ENCODE results near the gene TMCC2.
"Not testable (repeated sequence)": the region's sequence is repeated elsewhere in the genome, so short reads cannot be mapped to it uniquely, and the experiment has no call there.

The TMCC2 gene

DNA sequence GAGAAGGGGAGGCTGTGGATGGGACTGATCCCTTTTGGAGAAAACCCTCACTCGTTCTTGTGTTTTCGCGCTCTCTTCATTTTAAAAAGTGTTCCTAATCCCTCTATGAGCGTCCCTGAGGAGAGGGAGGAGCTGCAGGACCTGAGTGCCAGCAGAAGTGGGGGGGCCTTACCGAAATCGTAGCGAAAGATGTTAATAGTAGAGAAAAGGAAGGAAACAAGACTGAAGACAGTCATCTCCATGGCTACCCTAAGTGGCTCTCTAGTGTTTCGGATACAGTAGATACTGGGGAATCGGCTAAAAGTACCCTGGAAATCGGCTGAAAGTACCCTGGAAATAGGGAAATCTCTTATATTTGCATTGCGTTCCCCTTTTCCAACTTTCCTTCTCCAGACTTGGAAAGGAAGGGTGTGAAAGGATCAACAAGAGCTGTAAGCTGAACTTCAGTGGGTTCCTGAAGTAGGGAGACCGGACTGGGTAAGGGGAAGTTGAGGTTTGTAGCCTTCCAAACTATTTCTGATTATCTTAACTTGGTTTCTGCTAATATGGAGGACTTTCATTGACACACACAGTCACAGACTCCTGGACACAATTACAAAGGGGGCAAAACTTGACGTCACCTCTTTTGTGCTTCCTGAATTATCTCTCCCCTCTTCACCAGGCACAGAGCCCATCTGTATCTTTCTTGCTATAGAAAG is 15.8 kb upstream of the TMCC2 start:
- no peak for DNase-seq (ENCODE audit: low read depth in 2 of 2)

DNA sequence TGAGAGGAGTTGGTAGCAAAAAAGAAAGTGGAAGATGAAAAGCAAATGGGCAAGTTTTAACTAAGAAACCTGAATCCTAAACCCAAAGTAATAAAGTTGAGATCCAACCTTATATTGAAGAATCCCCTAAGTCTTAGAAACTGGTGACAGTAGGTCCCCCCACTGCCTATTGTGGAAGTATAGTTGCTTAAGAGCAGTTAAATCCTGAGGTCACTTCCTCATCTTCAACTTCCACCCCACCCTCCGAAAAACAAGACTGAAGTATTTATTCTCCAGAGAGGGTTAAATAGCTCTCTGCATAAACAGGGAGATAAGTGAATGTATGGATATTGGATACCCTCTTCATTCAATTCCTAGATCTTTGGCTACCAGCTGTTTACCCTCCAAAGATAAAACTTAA is 13.0 kb upstream of the TMCC2 start:
- no peak for DNase-seq (ENCODE audit: low read depth in 2 of 2)

DNA sequence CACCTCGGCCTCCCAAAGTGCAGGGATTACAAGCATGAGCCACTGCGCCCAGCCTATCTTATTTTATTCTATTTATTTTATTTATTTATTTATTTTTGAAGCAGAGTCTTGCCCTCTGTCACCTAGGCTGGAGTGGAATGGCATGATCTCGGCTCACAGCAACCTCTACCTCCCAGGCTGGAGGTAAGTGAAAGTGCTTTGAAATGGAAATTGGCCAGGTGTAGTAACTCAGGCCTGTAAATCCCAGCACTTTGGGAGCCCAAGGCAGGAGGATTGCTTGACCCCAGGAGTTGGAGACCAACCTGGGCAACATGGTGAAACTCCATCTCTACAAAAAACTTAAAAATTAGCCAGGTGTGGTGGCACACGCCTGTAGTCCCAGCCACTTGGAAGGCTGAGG is 11.2 kb upstream of the TMCC2 start:
- no peak for DNase-seq (ENCODE audit: low read depth in 2 of 2)

DNA sequence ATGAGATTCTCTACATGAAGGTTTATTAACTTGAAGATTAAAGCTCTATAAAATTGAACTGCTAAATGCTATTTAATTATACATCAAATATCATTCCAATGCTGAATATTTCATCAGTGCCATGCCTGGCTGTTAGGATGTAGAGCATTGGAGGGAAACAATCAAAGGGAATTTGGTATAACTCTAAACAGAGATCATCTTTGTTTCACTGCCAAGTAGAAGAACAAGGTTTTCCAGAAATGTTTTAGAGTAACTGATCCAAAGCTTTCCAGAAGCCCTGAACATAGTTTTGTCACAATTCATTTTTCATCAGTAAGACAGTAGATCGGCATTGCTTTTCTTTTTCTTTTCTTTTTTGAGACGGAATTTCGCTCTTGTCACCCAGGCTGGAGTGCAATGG is 10.3 kb upstream of the TMCC2 start:
- no peak for DNase-seq (ENCODE audit: low read depth in 2 of 2)

DNA sequence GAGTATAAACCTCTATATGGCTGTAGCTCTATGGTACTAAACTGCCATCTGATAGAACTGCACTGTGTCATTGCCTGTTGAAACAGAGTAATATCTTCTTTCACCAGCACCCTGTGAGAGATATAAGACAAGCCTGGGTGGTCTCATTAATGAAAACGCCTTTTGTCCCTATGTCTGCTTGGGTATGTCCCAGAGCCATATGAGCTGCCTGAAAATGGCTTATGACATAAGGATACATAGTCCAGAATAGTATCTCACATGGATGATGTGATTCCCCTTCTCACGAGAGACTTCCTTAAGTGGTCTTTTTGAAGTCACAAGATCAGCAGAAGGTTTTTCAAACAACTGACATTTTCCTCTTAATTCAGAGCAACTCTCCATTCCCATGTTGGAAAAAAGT is 7.3 kb upstream of the TMCC2 start:
- DNase-seq (ENCODE audit: low read depth in 2 of 2): no peak

DNA sequence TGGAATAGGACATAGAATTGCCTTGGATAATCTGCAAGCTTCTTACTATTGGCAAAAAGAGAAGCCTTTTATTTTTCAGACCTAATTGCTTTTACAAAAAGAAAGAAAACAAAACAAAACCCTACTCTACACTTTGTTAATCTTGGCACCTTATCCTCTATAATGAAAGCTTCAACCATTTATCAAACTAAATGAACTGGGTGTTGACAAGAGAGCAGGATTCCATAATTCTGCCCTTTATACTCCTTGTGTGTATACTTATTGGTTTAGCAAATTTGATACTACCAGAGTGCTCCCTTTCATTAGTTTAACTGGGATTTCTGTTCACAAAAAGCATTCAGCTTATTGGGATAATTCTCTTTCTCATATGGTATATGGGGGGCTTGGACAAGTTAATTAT is 3.0 kb upstream of the TMCC2 start:
- DNase-seq (ENCODE audit: low read depth in 2 of 2): no peak

DNA sequence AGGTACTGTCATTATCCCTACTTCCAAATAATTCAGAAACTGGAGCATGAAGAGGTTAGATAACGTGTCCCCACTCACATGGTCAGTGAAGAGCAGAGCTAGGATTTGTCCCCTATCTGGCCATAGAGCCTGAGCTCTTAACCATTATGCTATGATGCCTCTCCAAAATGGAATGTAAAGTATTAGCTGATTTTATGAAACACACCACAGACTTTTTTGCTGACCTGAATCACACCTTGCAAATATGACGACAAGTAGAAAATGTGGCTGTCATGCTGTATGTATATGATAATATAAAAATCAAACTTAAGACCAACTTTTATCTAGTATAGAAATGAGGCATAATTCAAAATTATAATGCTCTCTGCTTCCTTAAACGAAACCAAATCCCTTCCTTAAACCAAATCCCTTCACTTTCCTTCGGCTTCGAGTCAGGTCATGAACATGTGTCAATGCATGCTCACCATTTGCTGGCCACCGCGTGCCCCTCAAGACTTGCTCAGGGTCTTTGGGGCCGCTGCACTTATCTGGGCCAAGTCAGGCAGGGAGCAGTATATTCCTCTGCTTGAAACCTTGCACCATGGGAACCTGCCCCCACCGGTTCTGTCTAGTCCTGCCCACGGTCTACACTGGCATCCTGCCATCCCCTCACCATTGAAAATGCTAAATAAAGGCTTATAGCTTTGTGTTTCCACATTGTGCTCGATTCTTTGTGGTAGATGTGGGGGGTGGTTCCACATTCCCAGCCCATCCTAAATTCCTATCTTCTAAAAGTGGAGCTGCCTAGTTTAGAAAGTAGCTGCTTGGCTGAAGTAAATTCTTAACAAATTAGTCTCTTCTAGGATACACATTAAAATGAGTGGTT is 1.6 kb upstream of the TMCC2 start:
- no peak for DNase-seq (ENCODE audit: low read depth in 2 of 2)

DNA sequence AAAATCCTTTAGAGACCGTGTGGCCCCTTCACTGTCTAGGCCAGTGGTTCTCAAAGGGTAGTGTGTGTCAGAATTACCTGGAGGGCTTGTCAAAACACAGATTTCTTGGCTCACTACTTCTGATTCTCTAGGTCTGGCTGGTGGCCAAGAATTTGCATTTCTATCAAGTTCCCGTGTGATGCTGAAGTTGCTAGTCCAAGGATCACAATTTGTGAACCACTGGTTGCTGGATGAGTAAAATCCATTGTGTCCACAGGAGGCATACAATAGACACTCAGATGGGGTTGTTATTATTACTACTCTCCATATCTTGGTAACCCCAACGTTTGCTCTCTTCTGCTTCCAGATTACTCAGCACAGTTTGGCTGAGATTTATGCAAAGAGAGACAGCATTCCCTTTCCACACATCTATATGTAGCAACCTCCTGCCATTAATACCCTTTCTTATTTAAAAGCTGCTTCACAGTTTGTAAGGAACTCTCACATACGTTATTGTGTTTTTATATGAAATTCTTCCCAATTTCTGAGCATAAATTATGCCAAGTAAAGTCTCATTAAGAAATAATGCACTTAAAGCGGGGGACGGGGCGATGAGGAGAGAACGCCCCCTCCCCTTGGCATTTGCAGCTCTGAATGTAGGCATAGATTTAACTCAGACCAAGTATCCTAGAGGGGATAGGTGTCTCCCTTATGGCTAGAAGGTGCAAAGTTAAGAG is 720 bp upstream of the TMCC2 start:
- DNase-seq (ENCODE audit: low read depth in 2 of 2): no peak

DNA sequence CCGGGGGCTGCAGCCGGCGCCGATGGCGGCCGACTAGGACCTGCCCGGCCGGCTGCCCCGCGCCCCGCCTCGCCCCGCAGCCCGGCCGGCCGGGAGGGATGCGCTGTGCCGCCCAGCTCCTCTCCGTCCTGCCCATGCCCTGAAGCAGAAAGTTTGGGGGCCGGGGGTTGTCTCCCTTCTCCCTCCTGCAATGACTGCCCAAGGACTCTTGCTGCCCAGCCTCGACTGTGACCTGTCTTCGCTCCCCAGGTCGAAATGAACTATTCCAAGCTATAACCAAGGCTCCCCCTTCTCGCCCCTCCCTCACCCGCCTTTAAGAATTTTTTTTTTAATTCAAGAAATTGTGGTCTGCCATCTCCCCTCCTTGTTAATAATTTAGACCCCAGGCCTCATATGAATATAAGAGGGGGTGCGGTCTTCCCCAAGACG is 361 bp downstream of the TMCC2 start:
- no peak for DNase-seq (ENCODE audit: low read depth in 2 of 2)

DNA sequence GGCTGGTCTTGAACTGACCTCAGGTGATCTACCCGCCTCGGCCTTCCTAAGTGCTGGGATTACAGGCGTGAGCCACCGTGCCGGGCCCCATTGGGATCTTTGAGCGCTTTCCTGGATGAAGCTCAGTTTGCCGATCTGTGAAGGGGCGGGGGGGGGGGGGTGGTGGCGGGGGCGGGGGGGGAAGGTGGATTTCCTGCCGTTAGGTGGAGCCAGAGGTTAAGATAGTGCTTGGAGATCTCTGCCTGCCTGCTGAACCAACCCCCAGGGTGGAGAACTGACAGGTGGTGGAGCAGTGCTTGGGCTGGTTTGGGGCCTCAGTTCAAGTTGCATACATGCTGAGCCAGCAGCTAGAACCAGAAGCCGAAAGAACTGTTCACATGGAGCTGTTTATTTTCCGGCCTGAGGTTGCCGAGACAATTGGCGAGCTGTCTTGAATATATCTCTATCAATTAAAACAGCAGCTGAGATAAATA is 1.7 kb downstream of the TMCC2 start:
- peak; percentile 17 to 33 for DNase-seq (ENCODE audit: low read depth in 2 of 2)

DNA sequence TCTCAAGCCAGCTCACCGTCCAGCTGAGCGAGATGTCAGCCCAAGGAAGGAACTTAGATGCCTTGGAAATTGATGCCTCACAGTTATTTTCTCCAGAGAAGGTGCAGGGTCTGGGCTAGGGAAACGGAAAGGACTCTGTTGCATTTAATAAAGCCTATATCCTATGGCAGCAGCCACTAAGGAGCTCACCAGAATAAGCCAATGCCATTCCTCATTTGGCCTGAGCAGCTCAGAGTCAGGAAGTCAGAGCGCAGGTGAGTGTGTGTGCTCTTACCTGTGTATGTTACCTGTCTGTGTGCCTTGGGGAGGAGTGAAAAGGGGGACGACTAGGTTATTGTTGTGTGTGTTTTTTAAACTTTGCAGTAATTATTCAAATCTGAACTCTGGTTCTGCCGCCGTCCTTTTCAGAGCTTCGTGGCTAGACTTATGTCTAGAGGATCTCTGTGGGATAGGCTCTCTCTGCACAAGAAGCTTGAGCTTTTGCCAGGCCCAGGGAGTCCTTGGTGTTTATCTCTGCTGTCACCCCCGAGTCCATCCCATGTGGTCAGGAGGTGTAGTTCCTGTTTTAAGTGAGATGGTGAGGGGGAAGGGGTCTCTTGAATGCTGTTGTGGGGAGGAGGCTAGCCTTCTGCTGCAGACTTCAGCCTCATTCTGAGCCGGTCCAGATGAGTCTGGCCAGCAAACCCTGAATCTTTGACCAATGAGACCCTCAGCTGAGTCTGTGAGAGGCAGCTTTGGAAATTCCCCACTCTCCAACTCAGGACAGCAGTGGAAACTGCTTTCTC is 2.4 kb downstream of the TMCC2 start:
- no peak for DNase-seq (ENCODE audit: low read depth in 2 of 2)

DNA sequence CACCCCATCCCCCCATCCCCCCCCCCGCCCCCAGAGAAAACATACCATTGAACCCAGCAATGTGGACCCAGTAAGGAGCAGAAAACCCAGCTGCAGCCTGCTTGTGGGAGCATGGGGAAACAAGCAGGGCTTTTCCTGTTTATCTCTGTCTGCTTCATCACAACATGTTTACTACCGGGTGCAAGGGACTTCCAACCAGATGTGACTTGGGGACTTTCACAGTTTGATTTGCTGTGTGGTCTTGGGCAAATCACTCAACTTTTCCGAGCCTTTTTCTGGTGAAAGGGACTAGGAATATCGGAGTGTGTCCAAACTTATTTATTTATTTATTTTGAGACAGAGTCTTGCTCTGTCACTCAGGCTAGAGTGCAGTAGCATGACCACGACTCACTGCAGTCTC is 3.2 kb downstream of the TMCC2 start:
- no peak for DNase-seq (ENCODE audit: low read depth in 2 of 2)

DNA sequence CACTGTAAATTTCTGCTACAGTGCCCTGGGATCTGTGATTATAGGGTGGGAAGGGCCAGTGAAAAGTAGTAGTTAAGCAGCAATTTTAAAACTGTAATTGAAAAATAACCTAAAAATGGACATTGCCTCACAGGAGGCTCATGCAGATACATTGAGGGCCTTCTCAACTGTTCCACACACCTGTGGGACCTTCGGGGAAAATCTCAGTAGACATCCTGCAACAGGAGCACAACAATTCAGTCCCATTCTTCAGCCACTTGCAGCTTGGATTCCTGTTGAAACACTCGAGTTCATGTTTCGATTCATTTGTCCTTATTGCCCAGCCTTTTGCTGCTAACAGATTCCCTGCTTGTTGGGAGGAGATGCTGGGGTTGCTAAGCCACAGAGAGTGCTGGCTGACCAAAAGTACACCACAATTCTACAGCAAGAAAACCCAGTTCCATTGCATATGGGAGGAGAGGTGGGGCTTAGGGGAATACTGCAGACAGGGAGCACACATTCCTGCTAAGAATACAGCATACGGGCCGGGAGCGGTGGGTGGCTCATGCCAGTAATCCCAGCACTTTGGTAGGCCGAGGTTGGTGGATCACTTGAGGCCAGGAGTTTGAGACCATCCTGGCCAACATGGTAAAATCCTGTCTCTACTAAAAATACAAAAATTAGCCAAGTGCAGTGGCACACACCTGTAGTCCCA is 4.5 kb downstream of the TMCC2 start:
- DNase-seq (ENCODE audit: low read depth in 2 of 2): no peak

DNA sequence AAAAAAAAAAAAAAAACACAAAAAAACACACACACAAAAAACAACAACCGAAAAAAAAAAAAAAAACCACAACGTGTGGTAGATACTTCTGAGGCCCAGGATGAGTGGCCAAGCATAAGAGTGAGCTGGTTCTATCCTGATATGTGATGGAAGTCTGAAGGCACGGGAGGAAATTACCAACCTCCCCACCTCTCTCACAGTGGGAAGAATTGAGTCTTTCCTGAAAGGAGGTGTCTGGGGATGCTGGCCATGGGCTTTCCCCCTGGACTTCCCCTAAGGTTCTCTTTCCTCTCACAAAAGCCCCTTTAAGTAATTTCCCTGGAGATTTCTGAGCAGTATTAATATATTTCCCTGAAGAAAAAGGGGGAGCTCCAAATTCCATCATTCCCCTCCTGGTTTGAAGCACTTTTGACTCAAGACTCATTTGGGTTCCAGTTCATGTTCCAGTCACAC is 5.2 kb downstream of the TMCC2 start:
- DNase-seq (ENCODE audit: low read depth in 2 of 2): no peak

DNA sequence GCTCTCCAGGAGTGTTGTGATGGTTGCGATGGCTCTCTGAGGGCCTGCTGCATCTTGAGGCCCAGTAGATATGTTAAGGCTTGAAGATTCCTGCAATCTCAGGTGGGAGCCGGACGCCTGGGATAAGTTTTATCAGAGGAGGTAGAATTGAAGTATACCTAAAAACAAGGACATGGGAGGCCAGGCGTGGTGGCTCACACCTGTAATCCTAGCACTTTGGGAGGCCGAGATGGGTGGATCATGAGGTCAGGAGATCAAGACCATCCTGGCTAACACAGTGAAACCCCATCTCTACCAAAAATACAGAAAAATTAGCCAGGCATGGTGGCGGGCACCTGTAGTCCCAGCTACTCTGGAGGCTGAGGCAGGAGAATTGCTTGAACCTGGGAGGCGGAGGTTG is 6.2 kb downstream of the TMCC2 start:
- not testable (repeated sequence) for DNase-seq (ENCODE audit: low read depth in 2 of 2)

DNA sequence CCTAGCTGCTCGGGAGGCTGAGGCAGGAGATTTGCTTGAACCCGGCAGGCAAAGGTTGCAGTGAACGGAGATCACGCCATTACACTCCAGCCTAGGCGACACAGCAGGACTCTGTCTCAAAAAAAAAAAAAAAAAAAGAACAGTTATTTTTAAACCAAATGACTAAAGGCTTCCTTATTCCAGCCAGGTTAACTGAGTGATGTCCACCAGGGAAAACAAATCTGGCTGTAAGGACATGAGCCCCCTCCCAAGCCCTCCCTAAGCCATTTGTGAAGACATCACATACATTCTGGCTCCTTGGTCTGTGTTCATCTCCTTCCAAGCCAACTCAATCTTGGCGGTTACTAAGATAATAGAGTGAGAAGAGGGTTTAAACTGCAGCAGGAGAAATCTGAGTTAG is 8.2 kb downstream of the TMCC2 start:
- DNase-seq (ENCODE audit: low read depth in 2 of 2): no peak

DNA sequence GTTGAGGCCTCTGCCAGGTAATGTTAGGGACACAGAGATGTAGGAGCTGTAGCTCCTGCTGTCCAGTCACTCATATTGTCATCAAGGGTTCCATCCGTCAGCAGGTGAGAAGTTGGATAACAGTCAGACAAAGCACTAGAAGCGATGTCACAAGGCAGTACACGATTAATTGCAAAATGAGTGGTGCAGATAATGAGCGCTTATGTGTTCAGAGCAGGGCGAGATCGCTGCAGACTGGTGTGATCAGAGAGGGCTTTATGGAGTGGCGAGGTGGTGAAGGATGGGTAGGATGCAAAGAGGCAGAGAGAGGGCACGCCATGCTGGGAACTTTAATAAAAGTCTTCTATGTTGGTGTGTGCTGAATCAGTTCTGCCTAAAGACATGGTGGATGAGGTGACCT is 8.8 kb downstream of the TMCC2 start:
- no peak for DNase-seq (ENCODE audit: low read depth in 2 of 2)

DNA sequence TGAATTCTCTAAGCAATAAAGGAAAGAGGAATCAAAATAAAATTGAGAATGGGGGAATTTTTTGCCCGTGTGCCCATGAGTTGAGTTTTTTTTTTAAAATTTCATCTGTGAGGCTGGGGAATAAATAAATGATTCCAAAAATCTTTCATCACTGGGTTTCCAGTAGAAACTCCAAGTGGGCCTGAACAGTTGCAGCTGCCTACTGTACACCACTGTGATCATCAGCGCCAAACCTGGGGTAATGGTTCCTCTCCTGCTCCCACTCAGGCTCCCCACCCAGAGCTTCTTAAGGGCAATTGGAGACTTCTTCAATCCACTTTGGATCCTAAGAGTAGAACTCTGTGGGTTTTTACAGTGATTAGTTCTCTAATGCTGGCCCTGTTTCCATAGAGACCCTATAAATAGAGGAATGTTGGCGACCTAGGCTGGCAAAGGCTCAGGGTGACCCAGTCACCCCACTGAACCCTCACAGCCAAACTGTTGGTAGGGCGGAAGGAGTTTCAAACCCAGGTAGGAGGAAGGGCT is 9.3 kb downstream of the TMCC2 start:
- DNase-seq (ENCODE audit: low read depth in 2 of 2): no peak

DNA sequence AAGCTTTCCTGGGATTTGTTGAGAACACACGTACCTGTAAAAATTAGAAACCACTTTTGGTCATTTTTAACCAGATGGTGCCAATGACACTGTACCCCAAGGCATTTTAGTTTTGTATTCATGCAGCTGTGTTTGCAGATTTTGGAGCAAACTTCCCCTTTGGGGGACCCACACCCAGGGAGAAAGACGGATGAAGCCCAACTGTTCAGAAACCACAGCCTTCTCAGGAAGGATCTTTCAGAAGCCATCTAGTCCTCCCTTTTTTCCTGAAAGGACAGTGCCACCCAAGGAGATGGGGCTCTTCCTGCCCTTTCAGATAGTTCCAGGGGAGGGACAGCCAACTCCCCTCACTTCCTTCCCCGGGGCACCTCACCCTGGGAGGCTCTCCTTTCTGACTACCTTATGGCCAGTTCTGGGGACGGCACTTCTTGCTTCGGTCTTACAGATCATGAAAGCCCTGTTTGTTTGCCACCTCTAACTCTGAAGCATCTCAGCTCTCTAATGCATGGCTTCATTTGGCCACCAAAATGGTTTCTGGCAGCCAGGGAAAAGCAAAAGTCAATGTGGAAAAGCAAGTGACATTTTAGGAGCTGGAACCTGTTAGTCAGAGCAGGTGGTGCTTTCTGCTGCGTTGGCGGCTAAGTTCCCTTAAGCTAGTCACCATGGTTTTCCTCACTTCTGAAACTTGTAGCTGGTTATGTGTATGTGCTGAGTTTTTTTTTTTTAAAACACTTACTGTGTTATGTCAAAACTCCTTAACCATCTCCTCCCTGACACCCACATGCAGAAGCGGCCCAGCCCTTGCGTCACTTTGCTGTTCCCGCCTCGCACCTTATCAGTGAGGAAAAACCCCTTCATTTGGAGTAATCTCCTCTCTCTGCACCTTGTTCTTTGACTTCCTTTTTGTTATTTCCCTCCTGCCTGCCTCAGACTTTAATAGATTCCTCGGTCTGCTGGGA is 10.1 kb downstream of the TMCC2 start:
- DNase-seq (ENCODE audit: low read depth in 2 of 2): no peak

DNA sequence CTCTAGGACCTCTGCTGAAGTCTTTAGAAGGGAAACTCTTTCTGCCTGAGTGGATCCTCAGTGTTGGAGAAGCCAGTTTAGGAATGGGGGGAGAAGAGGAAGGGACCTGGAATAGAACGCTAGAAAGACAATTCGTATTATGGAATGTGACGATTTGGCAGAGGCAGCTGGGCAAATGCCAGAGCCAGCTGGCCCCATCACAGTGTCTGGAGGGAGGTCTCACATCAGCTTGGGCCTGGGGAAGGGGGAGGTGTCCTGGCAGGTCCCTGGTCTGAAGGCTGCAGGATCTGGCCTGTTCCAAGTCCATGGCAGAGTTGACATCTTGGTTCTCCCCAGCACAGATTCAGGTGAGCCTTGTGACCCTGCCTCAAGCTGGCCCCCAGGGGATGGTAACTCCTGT is 11.3 kb downstream of the TMCC2 start:
- DNase-seq (ENCODE audit: low read depth in 2 of 2): no peak
